GM21723 (cell line): Measurements from ENCODE around the gene CDC42EP3.

ENCODE experiments used
- ATAC-seq: cut with Tn5 transposase; IDR thresholded peaks from one replicate; pipeline ENCODE4 v1.9.1; 2021; ENCODE audit warnings: mild to moderate bottlenecking, moderate library complexity; ENCODE audit not compliant: unreplicated experiment

The CDC42EP3 gene

DNA sequence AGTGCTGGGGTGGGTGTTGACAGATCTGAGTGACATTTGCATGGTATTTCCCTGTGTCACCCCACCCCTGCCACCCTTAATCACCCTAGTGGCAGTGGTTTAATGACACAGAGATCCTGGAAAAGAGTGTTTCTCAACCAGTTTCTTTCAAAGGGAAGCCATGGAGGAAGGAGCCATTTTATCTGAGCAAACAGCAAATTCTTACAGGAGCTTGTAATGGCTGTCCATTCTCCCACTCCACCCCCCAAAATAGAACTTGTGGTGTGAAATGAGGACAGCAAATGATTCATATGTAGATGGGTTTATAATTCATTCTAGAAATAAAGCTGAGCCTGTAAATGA, 51.5 kb downstream of the CDC42EP3 start:
- no peak for ATAC-seq

DNA sequence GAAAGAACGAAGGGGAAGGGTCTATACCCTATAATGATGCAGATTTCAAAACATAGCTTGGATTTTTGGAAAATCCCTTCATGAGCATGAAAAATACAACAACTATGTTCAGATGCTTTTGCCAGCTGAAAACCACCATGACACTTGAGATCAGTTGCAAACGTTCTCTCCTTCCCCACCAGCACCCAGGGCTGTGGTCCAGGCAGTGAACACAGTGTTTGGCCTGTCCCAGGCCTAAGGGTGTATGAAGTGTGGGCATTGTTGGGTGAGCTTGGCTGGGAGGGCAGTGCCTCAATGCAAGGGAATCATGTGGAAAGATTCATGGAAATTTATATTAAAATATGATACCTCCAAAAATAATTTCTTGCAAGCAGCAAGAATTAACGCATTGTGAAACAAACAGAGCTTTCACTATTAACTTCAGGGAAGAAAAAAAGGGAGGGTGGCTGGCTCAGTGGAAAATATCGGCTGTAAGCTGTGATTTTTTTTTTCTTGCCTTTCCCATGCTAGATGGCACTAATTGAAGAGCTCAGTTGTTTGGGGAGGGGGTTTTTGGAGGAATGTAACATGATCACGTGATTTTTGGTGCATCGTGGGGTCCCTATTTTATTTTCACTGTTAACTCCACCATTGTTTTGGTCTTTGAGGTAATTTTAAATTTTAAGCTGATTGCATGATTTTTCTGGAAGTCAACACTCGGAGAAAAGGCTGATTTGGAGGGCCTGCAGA, 52.0 kb downstream of the CDC42EP3 start:
- no peak for ATAC-seq

DNA sequence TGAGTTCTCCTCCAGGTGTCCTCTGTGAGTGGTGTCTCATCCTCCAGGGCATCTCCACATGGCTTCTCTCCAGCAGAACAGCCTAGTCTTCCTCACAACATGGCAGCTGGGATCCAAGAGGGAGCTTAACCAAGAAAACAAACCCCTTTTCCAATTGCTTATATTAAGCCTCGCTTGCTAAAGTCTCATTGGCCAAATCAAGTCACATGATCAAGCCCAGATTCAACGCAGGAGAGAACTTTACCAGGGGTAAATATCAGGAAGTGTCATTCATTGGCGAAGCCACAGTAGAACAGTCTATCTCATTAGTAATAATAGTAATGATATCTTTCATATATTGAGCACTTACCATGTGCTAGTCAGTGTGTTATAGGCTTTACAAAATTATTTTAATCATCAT, 53.1 kb downstream of the CDC42EP3 start:
- no peak for ATAC-seq

DNA sequence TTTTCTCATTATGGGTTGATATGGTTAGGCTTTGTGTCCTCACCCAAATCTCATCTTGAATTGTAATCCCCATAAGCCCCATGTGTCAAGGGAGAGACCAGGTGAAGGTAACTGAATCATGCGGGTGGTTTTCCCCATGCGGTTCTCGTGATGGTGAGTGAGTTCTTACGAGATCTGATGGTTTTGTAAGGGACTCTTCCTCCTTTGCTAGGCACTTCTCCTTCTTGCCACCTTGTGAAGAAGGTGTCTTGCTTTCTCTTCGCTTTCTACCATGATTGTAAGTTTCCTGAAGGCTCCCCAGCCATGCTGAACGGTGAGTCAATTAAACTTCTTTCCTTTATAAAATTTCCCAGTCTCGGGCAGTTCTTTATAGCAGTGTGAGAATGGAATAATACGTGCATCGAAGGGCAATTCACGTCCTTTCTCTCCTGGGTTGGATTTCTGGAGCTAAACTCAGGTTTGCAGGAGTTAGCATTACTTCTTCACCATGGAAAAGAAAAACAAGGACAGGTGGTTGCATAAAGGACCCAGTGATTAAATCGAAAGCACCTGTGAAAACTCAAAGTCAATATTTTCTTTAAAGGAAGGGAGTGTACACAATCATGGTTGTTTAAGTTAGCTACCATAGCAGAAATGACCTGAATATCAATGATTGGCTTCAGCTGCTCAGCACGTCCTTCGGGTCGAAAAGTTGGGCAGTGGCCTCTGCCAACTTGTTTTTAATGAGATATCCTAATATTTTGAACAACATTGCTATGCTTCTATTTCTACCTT, 54.1 kb downstream of the CDC42EP3 start:
- ATAC-seq: no peak

DNA sequence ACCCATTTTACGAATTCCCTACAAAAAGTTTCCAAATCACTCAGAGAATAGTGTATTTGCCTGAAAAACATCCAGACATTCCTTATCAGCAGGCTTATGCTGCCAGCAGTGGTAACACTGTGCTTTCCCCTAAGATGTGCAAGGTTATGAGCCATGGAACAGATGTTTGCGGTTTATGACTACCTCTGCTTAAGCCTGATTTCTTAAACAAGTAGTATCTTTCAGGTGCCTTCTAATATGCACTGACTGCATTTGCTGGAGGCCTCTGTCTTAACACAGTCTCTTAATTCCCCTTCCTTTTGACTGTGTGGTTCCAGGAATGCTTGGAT, 54.8 kb downstream of the CDC42EP3 start:
- no peak for ATAC-seq

DNA sequence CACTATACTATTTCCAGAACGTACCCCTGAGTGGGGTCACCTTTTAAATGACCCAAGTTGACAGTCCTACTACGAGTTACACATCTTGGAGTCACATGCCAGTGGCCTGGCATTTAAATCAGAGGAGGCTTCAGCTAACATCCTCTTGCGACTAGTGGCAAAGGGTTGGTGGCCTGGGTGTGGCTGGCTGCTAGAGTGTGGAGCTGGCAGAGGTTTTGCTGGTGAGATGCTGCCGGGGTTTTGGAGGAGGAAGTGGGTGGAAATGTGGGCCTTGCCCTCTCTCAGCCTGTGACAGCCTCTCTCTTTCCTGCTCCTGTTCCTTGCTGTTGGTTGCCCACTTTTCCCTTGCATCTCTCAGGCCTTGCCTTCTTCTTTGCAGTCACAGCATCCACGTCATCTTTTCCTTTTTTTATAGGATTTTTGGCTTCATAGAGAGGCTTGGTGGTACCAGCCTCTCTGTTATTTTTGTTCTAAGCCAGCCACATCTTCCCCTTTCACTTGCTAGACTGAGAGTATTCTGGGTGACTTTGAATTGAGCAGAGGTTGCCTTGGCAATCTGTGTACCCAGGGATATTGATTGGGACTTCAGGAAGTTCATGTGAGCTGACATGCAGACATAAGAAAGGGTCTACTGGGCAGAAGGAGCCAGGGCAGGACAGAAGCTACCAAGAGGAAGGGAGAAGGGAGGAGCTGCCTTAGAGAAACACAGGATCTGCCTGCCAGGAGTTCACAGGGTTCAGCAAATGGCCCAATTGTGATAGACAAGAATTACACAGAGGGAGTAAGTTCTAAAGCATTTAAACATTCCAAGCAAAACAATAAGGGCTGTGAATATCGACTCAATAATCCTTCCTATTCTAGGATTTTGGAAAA, 55.4 kb downstream of the CDC42EP3 start:
- ATAC-seq: no peak

DNA sequence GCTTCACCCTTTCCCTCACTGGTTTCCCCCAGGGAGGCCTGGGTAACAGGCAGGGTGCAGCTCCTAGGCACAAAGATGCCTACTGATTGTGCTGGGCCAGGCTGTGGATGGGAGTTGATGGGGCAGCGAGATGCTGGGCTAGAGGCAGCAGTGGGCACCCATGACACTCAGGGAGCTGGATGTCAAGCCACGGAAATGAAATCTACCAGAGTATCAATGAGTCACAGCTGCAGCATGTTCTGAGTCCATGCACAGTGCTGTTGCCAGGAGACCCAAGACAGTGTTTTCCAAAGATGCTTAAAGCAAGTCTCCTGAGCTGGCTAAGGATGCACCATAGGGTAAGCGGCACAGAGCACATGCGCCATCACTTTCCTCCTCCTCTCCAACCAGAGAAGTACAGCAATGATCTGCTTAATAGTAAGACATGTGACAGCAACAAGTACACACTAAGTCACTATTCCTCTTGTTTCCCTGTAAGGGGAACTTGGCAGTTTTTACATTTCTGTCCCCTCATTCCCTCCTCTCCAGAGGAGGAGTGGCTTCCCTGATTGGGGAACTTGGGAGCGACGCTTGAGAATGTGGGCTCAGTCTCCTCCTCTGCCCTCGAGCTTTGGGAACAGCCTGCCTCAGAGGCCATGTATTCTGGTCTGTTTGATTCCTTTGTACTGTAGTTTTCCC, 57.2 kb downstream of the CDC42EP3 start:
- no peak for ATAC-seq

DNA sequence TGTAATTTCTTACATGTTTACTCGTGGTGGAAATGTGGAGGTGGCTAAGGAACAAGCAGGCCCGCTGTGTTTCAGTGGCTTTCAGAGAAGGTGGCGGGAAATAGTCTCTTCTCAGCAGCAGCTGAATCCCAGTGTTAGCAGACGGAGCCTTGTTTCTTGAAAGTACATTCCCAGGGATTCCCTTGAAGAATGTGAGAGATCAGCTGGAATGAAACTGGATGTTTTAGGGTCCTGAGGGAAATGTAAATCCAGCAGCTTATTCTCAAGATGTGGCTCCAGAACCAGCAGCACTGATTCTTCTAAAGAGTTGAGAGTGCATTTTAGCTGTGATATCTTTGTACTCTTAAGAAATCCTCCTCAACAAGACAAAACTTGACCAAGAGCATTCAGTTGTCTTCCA, 59.1 kb downstream of the CDC42EP3 start:
- ATAC-seq: no peak

DNA sequence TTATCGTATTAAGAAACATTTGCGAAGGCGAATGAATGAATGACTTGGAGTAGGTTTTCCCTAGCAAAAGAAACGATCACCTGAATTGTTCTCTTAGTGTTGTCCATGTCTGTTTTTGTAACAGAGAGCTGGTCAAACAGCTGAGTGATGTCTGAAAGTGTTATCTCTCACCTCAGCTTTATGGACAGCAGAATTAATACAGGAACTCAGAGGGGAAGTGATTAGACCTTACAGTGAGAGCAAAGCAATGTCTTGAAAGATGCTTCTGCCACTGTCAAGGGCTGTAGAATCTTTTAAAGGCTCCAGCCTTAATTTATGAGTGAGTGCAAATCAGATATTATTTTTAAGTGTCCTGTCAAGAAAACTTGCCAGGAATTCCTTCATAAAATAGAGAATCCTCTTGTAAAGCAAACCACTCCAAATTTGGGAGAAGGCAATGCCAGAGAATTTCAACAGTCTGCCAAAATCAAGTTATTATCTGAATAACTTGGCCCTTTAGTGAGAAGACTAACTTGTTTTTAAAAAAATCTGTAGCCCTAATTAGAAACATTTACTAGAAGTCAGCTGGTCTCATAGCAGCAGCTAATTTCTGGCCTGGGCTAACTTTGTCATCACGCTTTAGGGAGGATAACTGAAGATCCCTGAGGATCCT, 60.7 kb downstream of the CDC42EP3 start:
- no peak for ATAC-seq

DNA sequence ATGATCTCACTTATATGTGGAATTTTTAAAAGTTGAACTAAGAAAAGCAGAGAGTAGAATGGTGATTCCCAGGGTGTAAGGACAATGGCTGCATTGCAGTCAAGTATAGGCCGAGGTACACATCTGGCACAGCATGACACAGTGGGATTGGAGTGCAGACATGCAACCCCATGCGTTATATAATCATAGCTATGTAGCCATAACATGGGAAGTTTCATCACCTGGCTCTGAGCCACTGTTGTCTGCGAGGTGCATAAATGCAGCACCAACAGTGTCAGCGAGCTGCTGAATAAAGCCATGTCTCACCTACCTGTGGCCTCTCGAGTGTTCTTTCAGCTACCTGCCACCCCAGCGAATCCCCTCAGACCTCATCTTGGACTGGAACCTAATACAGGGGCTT, 61.7 kb downstream of the CDC42EP3 start:
- ATAC-seq: no peak

DNA sequence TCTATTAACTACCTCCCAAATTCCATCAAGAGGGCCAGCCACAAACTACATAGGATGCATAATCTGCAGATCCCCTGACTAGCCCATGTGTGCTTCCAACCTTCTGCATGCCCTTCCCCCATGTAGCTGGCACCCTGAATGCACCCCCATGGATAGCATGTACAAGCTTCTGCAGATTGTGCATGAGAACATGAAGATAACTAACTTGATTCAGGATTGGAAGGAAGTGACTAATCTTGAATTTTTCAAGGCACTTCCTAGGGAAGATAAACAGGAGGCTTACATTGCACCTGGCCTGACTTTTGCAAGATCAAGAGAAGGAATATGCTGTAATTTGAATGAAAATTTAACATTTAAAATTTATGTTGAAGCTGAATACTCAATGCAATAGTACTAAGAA, 66.7 kb downstream of the CDC42EP3 start:
- ATAC-seq: no peak

DNA sequence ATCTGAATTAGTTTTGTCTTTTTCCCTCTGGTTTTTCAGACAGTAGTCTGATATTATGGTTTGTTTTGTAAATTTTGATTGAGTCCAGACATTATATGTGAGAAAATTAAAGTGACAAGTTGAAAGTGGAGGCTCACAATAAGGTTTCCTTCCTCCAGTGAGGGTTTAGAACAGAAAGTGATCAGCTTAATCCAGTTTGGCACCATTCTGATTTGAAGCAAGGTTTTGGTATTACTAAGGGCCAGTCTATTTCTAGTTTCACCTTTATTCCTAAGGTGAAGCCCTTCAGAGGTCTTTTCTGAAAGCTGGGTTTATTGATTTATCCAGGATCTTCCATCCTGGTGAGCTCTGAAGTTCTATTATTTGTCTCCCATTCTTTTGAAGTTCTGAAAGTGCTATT, 68.7 kb downstream of the CDC42EP3 start:
- no peak for ATAC-seq

DNA sequence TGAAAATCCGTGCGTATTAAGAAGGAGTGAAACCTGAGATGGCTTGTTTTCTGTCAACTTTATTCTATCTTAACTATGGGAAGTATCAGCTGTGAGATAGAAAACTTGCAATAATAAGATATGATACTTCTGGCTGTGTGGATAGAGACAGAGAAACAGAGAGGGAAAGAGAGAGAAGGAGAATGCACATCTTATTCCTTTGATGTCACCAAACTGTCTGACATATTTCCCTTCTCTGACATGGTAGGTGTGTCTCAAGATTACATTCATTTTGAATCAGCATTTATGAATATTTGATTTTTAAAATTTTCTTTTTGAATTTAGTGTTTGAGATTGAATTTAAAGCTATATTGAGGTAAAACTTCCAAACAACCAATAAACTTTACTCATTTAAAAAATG, 69.4 kb downstream of the CDC42EP3 start:
- ATAC-seq: no peak

DNA sequence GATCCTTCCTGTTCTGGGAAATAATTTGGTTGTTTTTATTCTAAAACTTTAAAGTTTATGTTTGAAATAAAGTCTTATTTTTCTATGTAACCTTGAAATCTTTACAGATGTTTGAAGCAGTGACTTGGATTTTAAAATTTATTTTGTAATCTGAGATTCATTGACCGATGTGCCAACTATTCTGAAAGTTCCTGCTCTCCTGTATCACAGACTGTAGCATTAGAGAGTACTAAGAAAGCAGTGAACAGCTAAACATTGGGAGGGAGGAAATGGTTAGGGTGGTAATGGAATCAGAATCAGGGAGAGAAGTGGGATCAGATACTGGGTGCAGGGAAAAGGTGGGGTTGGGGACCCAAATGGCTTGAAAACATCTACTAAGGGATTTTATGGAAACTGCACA, 69.9 kb downstream of the CDC42EP3 start:
- ATAC-seq: no peak

DNA sequence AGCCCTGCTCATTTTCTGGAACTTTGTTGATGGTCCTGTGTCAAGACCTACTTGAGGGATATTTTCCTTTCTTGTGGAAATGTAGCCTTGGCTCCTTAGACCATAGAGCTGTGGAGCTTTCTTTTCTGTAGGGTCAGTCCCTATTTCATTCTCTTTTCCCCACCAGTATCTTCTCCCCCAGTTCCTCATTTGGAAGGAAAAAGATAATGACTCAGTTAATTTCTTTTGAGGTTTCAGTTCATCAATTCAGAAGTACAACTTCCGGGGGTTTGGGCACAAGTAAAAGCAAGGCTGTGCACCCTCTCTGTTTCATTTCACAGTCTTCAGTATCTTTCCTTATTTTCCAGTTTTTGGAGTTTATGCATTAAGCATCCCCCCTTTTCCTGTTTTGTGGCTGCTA, 70.7 kb downstream of the CDC42EP3 start:
- peak; percentile 74 for ATAC-seq

DNA sequence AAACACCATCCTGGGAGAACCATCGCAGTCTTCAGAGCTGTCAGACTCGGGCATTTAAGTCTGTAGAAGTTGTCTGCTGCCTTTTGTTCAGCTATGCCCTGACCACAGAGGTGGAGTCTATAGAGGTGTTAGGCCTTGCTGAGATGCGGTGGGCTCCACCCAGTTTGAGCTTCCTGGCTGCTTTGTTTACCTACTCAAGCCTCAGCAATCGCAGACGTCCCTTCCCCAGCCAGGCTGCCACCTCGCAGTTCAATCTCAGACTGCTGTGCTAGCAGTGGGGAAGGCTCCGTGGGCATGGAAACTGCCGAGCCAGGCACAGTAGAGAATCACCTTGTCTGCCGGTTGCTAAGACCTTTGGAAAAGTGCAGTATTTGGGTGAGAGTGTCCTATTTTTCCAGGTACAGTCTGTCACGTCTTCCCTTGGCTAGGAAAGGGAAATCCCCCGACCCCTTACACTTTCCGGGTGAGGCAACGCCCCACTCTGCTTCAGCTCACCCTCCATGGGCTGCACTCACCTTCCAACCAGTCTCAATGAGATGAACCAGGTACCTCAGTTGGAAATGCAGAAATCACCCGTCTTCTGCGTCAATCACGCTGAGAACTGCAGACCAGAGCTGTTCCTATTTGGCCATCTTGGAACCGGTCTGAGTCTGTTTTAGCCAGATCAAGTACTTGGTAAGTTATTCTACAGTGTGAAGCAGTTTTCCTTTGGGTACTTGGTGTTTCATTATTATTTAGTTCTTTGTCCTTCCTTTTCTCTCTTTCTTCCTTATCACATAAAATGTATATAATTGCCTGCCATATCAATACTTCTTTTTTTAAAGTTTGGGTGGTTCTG, 71.5 kb downstream of the CDC42EP3 start:
- ATAC-seq: no peak

DNA sequence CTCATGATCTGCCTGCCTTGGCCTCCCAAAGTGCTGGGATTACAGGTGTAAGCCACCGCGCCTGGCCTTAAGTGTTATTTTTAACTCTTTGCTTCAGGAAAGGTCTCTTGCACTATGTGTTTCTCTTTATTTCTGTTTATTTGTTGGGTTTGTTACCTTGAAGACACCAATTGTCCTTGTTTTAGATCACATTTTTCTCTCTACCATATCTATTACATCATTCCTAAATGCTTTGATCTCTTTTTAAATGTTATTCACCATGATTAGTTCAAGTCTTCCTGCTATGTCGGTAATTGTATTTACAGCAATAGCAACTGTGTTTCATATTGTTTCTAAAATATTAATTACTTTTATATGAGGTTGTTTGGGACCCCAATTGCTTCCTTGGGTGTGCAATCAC, 77.7 kb downstream of the CDC42EP3 start:
- ATAC-seq: no peak

DNA sequence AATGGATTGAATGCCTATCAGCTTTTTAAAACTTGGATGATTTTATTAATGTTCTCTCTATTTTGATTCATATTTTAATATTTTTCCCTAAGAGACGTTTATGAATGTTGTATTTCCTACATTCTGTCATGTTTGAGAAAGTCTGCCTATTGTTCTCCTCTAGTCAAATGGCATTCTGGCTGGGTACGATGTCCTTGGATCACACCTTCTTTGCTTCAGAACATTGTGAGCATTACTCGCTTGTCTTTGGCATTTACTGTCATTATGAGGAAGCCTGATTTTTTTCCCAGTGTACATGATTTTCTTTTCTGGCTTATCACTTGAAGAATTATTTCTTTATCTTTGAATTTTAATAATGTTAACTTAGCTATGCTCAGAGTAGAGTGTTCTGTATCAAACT, 78.4 kb downstream of the CDC42EP3 start:
- ATAC-seq: no peak
